Thymus (tissue), 11 donors: Measurements from ENCODE around the gene SPDYE18. TPM values are rescaled to one million over a fixed set of nuclear protein-coding genes. Genes with fewer than 3 reads are reported as not detected.
"Not testable (repeated sequence)": the region's sequence is repeated elsewhere in the genome, so short reads cannot be mapped to it uniquely, and the experiment has no call there.

Experiments used
- DNase-seq, 9 donors: peaks; one replicate each; pipeline ENCODE4 v3.0.0-alpha.2; 2013; ENCODE audit warnings: low spot score in 9 of 9, low read depth in 6 of 9, missing footprints in 1 of 9
- H3K27ac ChIP-seq, 2 donors: one replicate each; pipeline ENCODE4 v1.5.1; 2013; ENCODE audit warnings: control low read depth in 1 of 2, low read depth in 1 of 2, low read length in 1 of 2, mild to moderate bottlenecking in 1 of 2, moderate library complexity in 1 of 2
- H3K27me3 ChIP-seq, 2 donors: one replicate each; pipeline ENCODE4 v1.5.1; 2013; ENCODE audit warnings: low read length in 1 of 2; ENCODE audit not compliant: control insufficient read depth in 2 of 2, insufficient read depth in 1 of 2
- H3K36me3 ChIP-seq, 2 donors: one replicate each; pipeline ENCODE4 v1.5.1; 2013; ENCODE audit warnings: low read length in 1 of 2, mild to moderate bottlenecking in 1 of 2, moderate library complexity in 1 of 2; ENCODE audit not compliant: control insufficient read depth in 2 of 2, insufficient read depth in 2 of 2
- H3K4me1 ChIP-seq, 2 donors: one replicate each; pipeline ENCODE4 v1.5.1; 2013; ENCODE audit warnings: low read length in 2 of 2; ENCODE audit not compliant: control insufficient read depth in 2 of 2, insufficient read depth in 2 of 2
- H3K4me3 ChIP-seq, 2 donors: one replicate each; pipeline ENCODE4 v1.5.1; 2013; ENCODE audit warnings: low read length in 2 of 2, control low read depth in 1 of 2, mild to moderate bottlenecking in 1 of 2
- H3K9me3 ChIP-seq, 2 donors: one replicate each; pipeline ENCODE4 v1.5.1; 2013; ENCODE audit warnings: low read length in 1 of 2, mild to moderate bottlenecking in 1 of 2; ENCODE audit not compliant: control insufficient read depth in 2 of 2, insufficient read depth in 1 of 2
- WGBS: extraction: QIAGEN DNeasy Blood & Tissue Kit; methylation state at CpG from one replicate; pipeline ENCODE4 v1.1.7; 2013; 5-methylcytosine and 5-hydroxymethylcytosine counted together
- polyA plus RNA-seq: library from polyadenylated mRNA; stranded (reverse); fragments of 200-250 nt; gene quantifications from one replicate; pipeline ENCODE4 v1.2.3, GENCODE V29; 2013
- total RNA-seq: library from RNA; stranded (reverse); fragments of 120-200 nt; gene quantifications from one replicate; pipeline ENCODE4 v1.2.4, GENCODE V29; 2013
- donor health status: healthy.

SPDYE18 gene
- total and polyA plus RNA-seq, 2 donors: 0.50 to 0.57 TPM

GRCh38 chr7:77010074-77010680, 52.2 kb downstream of the SPDYE18 start:
- H3K4me1 ChIP-seq, H3K27ac ChIP-seq, H3K27me3 ChIP-seq, H3K9me3 ChIP-seq, H3K36me3 ChIP-seq, H3K4me3 ChIP-seq: not testable (repeated sequence)
- WGBS: 69% methylated on average over 9 of the region's 16 CpGs
- DNase-seq: peak in 1 of 9 donors; percentile 12

GRCh38 chr7:77008000-77008399, 54.4 kb downstream of the SPDYE18 start:
- H3K4me1 ChIP-seq, H3K27me3 ChIP-seq, H3K9me3 ChIP-seq, H3K36me3 ChIP-seq, H3K4me3 ChIP-seq: not testable (repeated sequence)
- WGBS: 92% methylated on average over 10 of the region's 10 CpGs
- peak overlapping the region in 1 of 2 donors; percentile 11 for H3K27ac ChIP-seq
- peak in 1 of 9 donors; percentile 35 for DNase-seq

- not testable (repeated sequence) for H3K4me3 ChIP-seq, H3K27ac ChIP-seq, H3K9me3 ChIP-seq, H3K4me1 ChIP-seq, H3K36me3 ChIP-seq, DNase-seq, H3K27me3 ChIP-seq
- WGBS: 94% methylated on average over 14 of the region's 22 CpGs
Observed at GRCh38 chr7:77006127-77007110, 55.9 kb downstream of the SPDYE18 start.

GRCh38 chr7:77005461-77006057, 56.8 kb downstream of the SPDYE18 start:
- not testable (repeated sequence) for DNase-seq, H3K27me3 ChIP-seq, H3K27ac ChIP-seq, H3K4me3 ChIP-seq, H3K9me3 ChIP-seq, H3K36me3 ChIP-seq, H3K4me1 ChIP-seq
- 92% methylated on average over 23 of the region's 27 CpGs for WGBS

GRCh38 chr7:77004151-77004550, 58.2 kb downstream of the SPDYE18 start:
- not testable (repeated sequence) for H3K27me3 ChIP-seq, H3K9me3 ChIP-seq, H3K36me3 ChIP-seq, H3K4me1 ChIP-seq, H3K4me3 ChIP-seq, DNase-seq, H3K27ac ChIP-seq
- 98% methylated on average over 10 of the region's 18 CpGs for WGBS

- H3K4me3 ChIP-seq, H3K27me3 ChIP-seq, DNase-seq, H3K4me1 ChIP-seq, H3K9me3 ChIP-seq, H3K36me3 ChIP-seq, H3K27ac ChIP-seq: not testable (repeated sequence)
- WGBS: 89% methylated on average over 10 of the region's 10 CpGs
Observed at GRCh38 chr7:77003241-77003640, 59.1 kb downstream of the SPDYE18 start.

- not testable (repeated sequence) for DNase-seq, H3K4me1 ChIP-seq
Observed at GRCh38 chr7:77002678-77003233, 59.6 kb downstream of the SPDYE18 start.

GRCh38 chr7:77002104-77002503, 60.3 kb downstream of the SPDYE18 start:
- H3K27me3 ChIP-seq, H3K36me3 ChIP-seq, H3K4me3 ChIP-seq, H3K27ac ChIP-seq, H3K4me1 ChIP-seq, DNase-seq, H3K9me3 ChIP-seq: not testable (repeated sequence)
- WGBS: 92% methylated on average over 15 of the region's 15 CpGs

More at GRCh38 chr7:77002678-77003233, 59.6 kb downstream of the SPDYE18 start:
- H3K27me3 ChIP-seq, H3K27ac ChIP-seq, H3K9me3 ChIP-seq, H3K4me3 ChIP-seq, H3K36me3 ChIP-seq: not testable (repeated sequence)
- 97% methylated on average over 21 of the region's 21 CpGs for WGBS
